Neural cell (in vitro differentiated cells): Measurements from ENCODE around the gene ZFPM1. TPM values are rescaled to one million over a fixed set of nuclear protein-coding genes. Genes with fewer than 3 reads are reported as not detected.

Source experiments
- H2AFZ ChIP-seq: fragments of 200-600, 300-800 bp; sonication (generic), shearing (Covaris generic); 2 replicates; pipeline ENCODE4 v1.6.0; 2014; ENCODE audit warnings: low read depth, mild to moderate bottlenecking, antibody characterized with exemption, low read length, moderate library complexity
- H3F3A ChIP-seq: fragments of 200-600 bp; shearing (Covaris generic); 2 replicates; pipeline ENCODE4 v1.6.1; 2016; ENCODE audit warnings: mild to moderate bottlenecking, moderate library complexity, mixed read lengths, antibody characterized with exemption, low read length; ENCODE audit not compliant: insufficient read depth, poor library complexity, severe bottlenecking
- H3K27ac ChIP-seq: fragments of 200-600, 300-800 bp; sonication (generic), shearing (Covaris generic); 2 replicates; pipeline ENCODE4 v1.5.1; 2014; ENCODE audit warnings: mild to moderate bottlenecking, low read length, moderate library complexity
- H3K27me3 ChIP-seq: fragments of 300-800, 200-600 bp; sonication (generic), shearing (Covaris generic); 2 replicates; pipeline ENCODE4 v1.6.0; 2014; ENCODE audit warnings: mild to moderate bottlenecking, low read depth, low read length, moderate library complexity; ENCODE audit not compliant: insufficient read depth
- H3K36me3 ChIP-seq: fragments of 300-800, 200-600 bp; sonication (generic), shearing (Covaris generic); 2 replicates; pipeline ENCODE4 v1.5.1; 2014; ENCODE audit warnings: mild to moderate bottlenecking, antibody characterized with exemption, low read length, moderate library complexity; ENCODE audit not compliant: insufficient read depth
- H3K4me2 ChIP-seq: fragments of 300-800, 200-600 bp; sonication (generic), shearing (Covaris generic); 2 replicates; pipeline ENCODE4 v1.6.0; 2014; ENCODE audit warnings: mild to moderate bottlenecking, low read length
- H3K4me3 ChIP-seq: fragments of 300-800, 200-600 bp; sonication (generic), shearing (Covaris generic); 2 replicates; pipeline ENCODE4 v1.5.1; 2014; ENCODE audit warnings: mild to moderate bottlenecking, low read length, moderate library complexity
- H3K79me2 ChIP-seq: fragments of 200-600 bp; shearing (Covaris generic); replicated peaks from 2 replicates; pipeline ENCODE4 v1.6.0; 2014; ENCODE audit warnings: mild to moderate bottlenecking, low read length, moderate library complexity; ENCODE audit not compliant: insufficient read depth
- H3K9ac ChIP-seq: fragments of 300-800, 200-600 bp; sonication (generic), shearing (Covaris generic); 2 replicates; pipeline ENCODE4 v1.6.1; 2016; ENCODE audit warnings: mild to moderate bottlenecking, low read length, mixed read lengths
- H3K9me2 ChIP-seq: fragments of 200-600 bp; shearing (Covaris generic); 2 replicates; pipeline ENCODE4 v1.6.1; 2016; ENCODE audit warnings: mild to moderate bottlenecking, low read length, mixed read lengths; ENCODE audit not compliant: insufficient read depth
- H3K9me3 ChIP-seq: fragments of 200-600, 300-800 bp; sonication (generic), shearing (Covaris generic); 2 replicates; pipeline ENCODE4 v1.6.1; 2016; ENCODE audit warnings: mild to moderate bottlenecking, mixed run types, low read length, moderate library complexity, mixed read lengths
- H4K20me1 ChIP-seq: fragments of 200-600 bp; shearing (Covaris generic); 2 replicates; pipeline ENCODE4 v1.6.1; 2016; ENCODE audit warnings: mild to moderate bottlenecking, mixed run types; ENCODE audit not compliant: insufficient read depth
- CTCF ChIP-seq: fragments of 450-650 bp; IDR thresholded peaks from 2 replicates; pipeline ENCODE4 v1.5.1; 2014; ENCODE audit warnings: antibody characterized with exemption, mild to moderate bottlenecking, moderate library complexity; ENCODE audit not compliant: poor library complexity, severe bottlenecking
- EP300 ChIP-seq: fragments of 450-650 bp; conservative IDR thresholded peaks from 2 replicates; pipeline ENCODE4 v1.6.1; 2014; ENCODE audit warnings: antibody characterized with exemption, mild to moderate bottlenecking, moderate library complexity; ENCODE audit not compliant: poor library complexity, severe bottlenecking
- EZH2 ChIP-seq: fragments of 200-600, 300-800 bp; shearing (Covaris generic), sonication (generic); IDR thresholded peaks from 2 replicates; pipeline ENCODE4 v1.6.1; 2014; ENCODE audit warnings: antibody characterized with exemption, low read length, borderline replicate concordance, mild to moderate bottlenecking; ENCODE audit not compliant: insufficient read depth, poor library complexity, severe bottlenecking
- MXI1 ChIP-seq: fragments of 450-650 bp; conservative IDR thresholded peaks from 2 replicates; pipeline ENCODE4 v1.6.1; 2014; ENCODE audit warnings: antibody characterized with exemption, mild to moderate bottlenecking; ENCODE audit not compliant: poor library complexity, severe bottlenecking
- POLR2AphosphoS5 ChIP-seq: IDR thresholded peaks from 2 replicates; pipeline ENCODE4 v1.6.1; 2012
- RAD21 ChIP-seq: fragments of 450-650 bp; conservative IDR thresholded peaks from 2 replicates; pipeline ENCODE4 v1.6.1; 2014; ENCODE audit warnings: antibody characterized with exemption, mild to moderate bottlenecking, moderate library complexity
- REST ChIP-seq: IDR thresholded peaks from 2 replicates; pipeline ENCODE4 v1.6.1; 2012; ENCODE audit warnings: borderline replicate concordance
- SMC3 ChIP-seq: fragments of 450-650 bp; conservative IDR thresholded peaks from 2 replicates; pipeline ENCODE4 v1.6.1; 2014; ENCODE audit warnings: antibody characterized with exemption, mild to moderate bottlenecking, moderate library complexity; ENCODE audit not compliant: poor library complexity
- TAF1 ChIP-seq: IDR thresholded peaks from 2 replicates; pipeline ENCODE4 v1.6.1; 2012; ENCODE audit warnings: low read depth
- polyA plus RNA-seq: library from polyadenylated mRNA; depleted of rRNA; stranded (reverse); fragments of >200 nt; gene quantifications from 2 replicates; pipeline ENCODE4 v1.2.3, GENCODE V29; 2014

The ZFPM1 gene
- polyA plus RNA-seq, 1 donor from 2014 or later = 0.41 TPM

GRCh38 chr16:88415713-88416323, 37.3 kb upstream of the ZFPM1 start:
- H3K9me2 ChIP-seq = no peaks in the 10 kb centered on the region
- H2AFZ ChIP-seq = no peak overlapping the region
- no peak overlapping the region for H3K9ac ChIP-seq
- no peaks in the 10 kb centered on the region for H4K20me1 ChIP-seq
- TF ChIP-seq POLR2AphosphoS5 = no peak
- no peak for TF ChIP-seq EP300
- no peak for TF ChIP-seq REST
- TF ChIP-seq SMC3 = no peak
- TF ChIP-seq MXI1 = no peak
- TF ChIP-seq TAF1 = no peak
- TF ChIP-seq EZH2 = no peak
- no peak for TF ChIP-seq RAD21
- TF ChIP-seq CTCF = no peak
- H3K4me2 ChIP-seq = no peak overlapping the region
- no peaks in the 10 kb centered on the region for H3K36me3 ChIP-seq
- no peak overlapping the region for H3K4me3 ChIP-seq
- H3F3A ChIP-seq = no peaks in the 10 kb centered on the region
- H3K9me3 ChIP-seq = no peaks in the 10 kb centered on the region
- no peaks in the 10 kb centered on the region for H3K27me3 ChIP-seq
- H3K27ac ChIP-seq = no peak overlapping the region
- no peaks in the 10 kb centered on the region for H3K79me2 ChIP-seq

- Histone ChIP-seq H3K9me2 (no peaks in the 10 kb centered on the region), H3F3A (no peaks in the 10 kb centered on the region), H3K27ac (no peak overlapping the region), H3K9me3 (no peaks in the 10 kb centered on the region), H3K27me3 (no peaks in the 10 kb centered on the region), H3K4me3 (no peak overlapping the region), H3K4me2 (no peak overlapping the region), H3K36me3 (no peaks in the 10 kb centered on the region), H2AFZ (no peak overlapping the region), H3K79me2 (no peaks in the 10 kb centered on the region), H4K20me1 (no peaks in the 10 kb centered on the region), H3K9ac (no peak overlapping the region)
- TF ChIP-seq EP300 (no peak), EZH2 (no peak), REST (no peak), SMC3 (no peak), TAF1 (no peak), POLR2AphosphoS5 (no peak), RAD21 (no peak), MXI1 (no peak), CTCF (no peak)
Measured at GRCh38 chr16:88416686-88417085, 36.4 kb upstream of the ZFPM1 start.
